H9 (cell line): ENCODE data around the gene PARD6G. TPM values are rescaled to one million over a fixed set of nuclear protein-coding genes. Genes with fewer than 3 reads are reported as not detected.

Experiments used
- DNase-seq: peaks from one replicate; pipeline ENCODE4 v3.0.0-alpha.2; 2017
- H2AFZ ChIP-seq: one replicate; pipeline ENCODE4 v1.6.1; 2013; ENCODE audit warnings: mild to moderate bottlenecking, low read length, control low read depth, moderate library complexity
- H2AK5ac ChIP-seq: 2 replicates; pipeline ENCODE4 v1.6.1; 2013; ENCODE audit warnings: low read length, control low read depth, mixed read lengths; ENCODE audit not compliant: insufficient read length
- H2BK120ac ChIP-seq: one replicate; pipeline ENCODE4 v1.6.1; 2013; ENCODE audit warnings: low read depth, mild to moderate bottlenecking, low read length, control low read depth, inconsistent platforms; ENCODE audit not compliant: poor library complexity, severe bottlenecking
- H2BK12ac ChIP-seq: 2 replicates; pipeline ENCODE4 v1.6.1; 2013; ENCODE audit warnings: low read length, control low read depth, mixed read lengths, low read depth; ENCODE audit not compliant: insufficient read length
- H2BK15ac ChIP-seq: 2 replicates; pipeline ENCODE4 v1.6.1; 2013; ENCODE audit warnings: low read depth, low read length, control low read depth
- H2BK20ac ChIP-seq: one replicate; pipeline ENCODE4 v1.6.1; 2013; ENCODE audit warnings: low read depth, mild to moderate bottlenecking, low read length, control low read depth, inconsistent platforms; ENCODE audit not compliant: poor library complexity, severe bottlenecking
- H2BK5ac ChIP-seq: 2 replicates; pipeline ENCODE4 v1.6.1; 2013; ENCODE audit warnings: low read length, control low read depth, mixed read lengths; ENCODE audit not compliant: insufficient read length
- H3K14ac ChIP-seq: 2 replicates; pipeline ENCODE4 v1.6.1; 2013; ENCODE audit warnings: low read length, control low read depth; ENCODE audit not compliant: insufficient read depth
- H3K18ac ChIP-seq: 2 replicates; pipeline ENCODE4 v1.6.1; 2013; ENCODE audit warnings: low read depth, mild to moderate bottlenecking, mixed read lengths, low read length, control low read depth; ENCODE audit not compliant: insufficient read length
- H3K23ac ChIP-seq: 2 replicates; pipeline ENCODE4 v1.6.1; 2013; ENCODE audit warnings: low read length, control low read depth, mixed read lengths, low read depth; ENCODE audit not compliant: insufficient read length
- H3K23me2 ChIP-seq: 2 replicates; pipeline ENCODE4 v1.6.1; 2013; ENCODE audit warnings: low read depth, mild to moderate bottlenecking, mixed read lengths, low read length, control low read depth; ENCODE audit not compliant: insufficient read length, poor library complexity, severe bottlenecking
- H3K27ac ChIP-seq: 2 replicates; pipeline ENCODE4 v1.5.1; 2013; ENCODE audit warnings: low read length, control low read depth, mixed read lengths, low read depth; ENCODE audit not compliant: insufficient read length
- H3K27me3 ChIP-seq: 2 replicates; pipeline ENCODE4 v1.6.1; 2013; ENCODE audit warnings: low read length, control low read depth, inconsistent platforms; ENCODE audit not compliant: insufficient read depth
- H3K4ac ChIP-seq: 2 replicates; pipeline ENCODE4 v1.6.1; 2013; ENCODE audit warnings: low read depth, mild to moderate bottlenecking, control low read depth, inconsistent platforms, low read length, moderate library complexity
- H3K4me1 ChIP-seq: 2 replicates; pipeline ENCODE4 v1.6.1; 2013; ENCODE audit warnings: low read length, control low read depth, inconsistent platforms; ENCODE audit not compliant: insufficient read depth
- H3K4me2 ChIP-seq: 2 replicates; pipeline ENCODE4 v1.6.1; 2013; ENCODE audit warnings: low read length, control low read depth, mixed read lengths; ENCODE audit not compliant: insufficient read length, insufficient read depth
- H3K56ac ChIP-seq: 2 replicates; pipeline ENCODE4 v1.6.1; 2013; ENCODE audit warnings: low read depth, mild to moderate bottlenecking, mixed read lengths, low read length, control low read depth; ENCODE audit not compliant: insufficient read length
- H3K79me1 ChIP-seq: 2 replicates; pipeline ENCODE4 v1.6.1; 2013; ENCODE audit warnings: low read depth, mild to moderate bottlenecking, moderate library complexity, low read length, control low read depth, inconsistent platforms; ENCODE audit not compliant: insufficient read depth, poor library complexity, severe bottlenecking
- H3K79me2 ChIP-seq: 2 replicates; pipeline ENCODE4 v1.6.1; 2013; ENCODE audit warnings: low read length, control low read depth, inconsistent platforms; ENCODE audit not compliant: insufficient read depth
- H3K9ac ChIP-seq: 2 replicates; pipeline ENCODE4 v1.6.1; 2013; ENCODE audit warnings: low read length, control low read depth, mixed read lengths; ENCODE audit not compliant: insufficient read length; ENCODE audit errors: extremely low read depth
- H3K9me3 ChIP-seq: one replicate; pipeline ENCODE4 v1.6.1; 2013; ENCODE audit warnings: low read depth, low read length, inconsistent platforms; ENCODE audit not compliant: control insufficient read depth
- H3T11ph ChIP-seq: one replicate; pipeline ENCODE4 v1.6.1; 2013; ENCODE audit warnings: mild to moderate bottlenecking, low read length, control low read depth, inconsistent platforms
- H4K20me1 ChIP-seq: one replicate; pipeline ENCODE4 v1.6.1; 2013; ENCODE audit not compliant: control insufficient read depth, insufficient read length, insufficient read depth
- H4K5ac ChIP-seq: 2 replicates; pipeline ENCODE4 v1.6.1; 2013; ENCODE audit warnings: low read depth, mild to moderate bottlenecking, mixed read lengths, low read length, control low read depth; ENCODE audit not compliant: insufficient read length
- H4K8ac ChIP-seq: replicated peaks from 2 replicates; pipeline ENCODE4 v1.6.1; 2013; ENCODE audit warnings: low read length, control low read depth, mixed read lengths, low read depth; ENCODE audit not compliant: insufficient read length
- H4K91ac ChIP-seq: 2 replicates; pipeline ENCODE4 v1.6.1; 2013; ENCODE audit warnings: low read depth, mild to moderate bottlenecking, moderate library complexity, mixed read lengths, low read length, control low read depth; ENCODE audit not compliant: insufficient read length
- H3K27ac Mint-ChIP-seq, 3 experiments: 2 replicates in 2 of 3; 3 replicates in 1 of 3; pipeline ENCODE4 v1.8.0; 2020 to 2021; ENCODE audit warnings: mixed read lengths in 3 of 3, mild to moderate bottlenecking in 1 of 3, moderate library complexity in 1 of 3
- H3K27me3 Mint-ChIP-seq: 2 replicates; pipeline ENCODE4 v1.8.0; 2021; ENCODE audit warnings: low read depth, mild to moderate bottlenecking, moderate library complexity, mixed read lengths
- H3K36me3 Mint-ChIP-seq, 3 experiments: 2 replicates in 2 of 3; 3 replicates in 1 of 3; pipeline ENCODE4 v1.8.0; 2020 to 2021; ENCODE audit warnings: low read depth in 3 of 3, mixed read lengths in 3 of 3; ENCODE audit not compliant: insufficient read depth in 1 of 3
- H3K4me1 Mint-ChIP-seq, 2 experiments: 2 replicates each; pipeline ENCODE4 v1.8.0; 2020; ENCODE audit warnings: mixed read lengths in 2 of 2
- H3K4me3 Mint-ChIP-seq, 2 experiments: 2 replicates in 1 of 2; 3 replicates in 1 of 2; pipeline ENCODE4 v1.8.0; 2020 to 2021; ENCODE audit warnings: mild to moderate bottlenecking in 2 of 2, mixed read lengths in 2 of 2, moderate library complexity in 1 of 2
- H3K9me3 Mint-ChIP-seq, 2 experiments: 2 replicates in 1 of 2; 3 replicates in 1 of 2; pipeline ENCODE4 v1.8.0; 2020; ENCODE audit warnings: mild to moderate bottlenecking in 2 of 2, mixed read lengths in 2 of 2, moderate library complexity in 1 of 2
- WGBS: extraction: QIAGEN DNeasy Blood & Tissue Kit; methylation state at CpG from one replicate; pipeline ENCODE4 v1.1.7; 2013; ENCODE audit warnings: missing lambda C conversion rate, low lambda C conversion rate, mixed read lengths; ENCODE audit not compliant: insufficient read length; ENCODE audit errors: extremely low coverage; 5-methylcytosine and 5-hydroxymethylcytosine counted together
- total RNA-seq: library from RNA; stranded (reverse); gene quantifications from 2 replicates; pipeline ENCODE4 v1.2.1, GENCODE V29; 2021
- TF ChIP-seq, protein P1 (sequence below): fragments of 200-600 bp; sonication (generic); conservative IDR thresholded peaks from 3 replicates; pipeline ENCODE4 v1.8.0; 2021; ENCODE audit warnings: antibody characterized with exemption, mild to moderate bottlenecking

The PARD6G gene
- total RNA-seq, 1 experiment from 2014 or later = 11.2 TPM

DNA sequence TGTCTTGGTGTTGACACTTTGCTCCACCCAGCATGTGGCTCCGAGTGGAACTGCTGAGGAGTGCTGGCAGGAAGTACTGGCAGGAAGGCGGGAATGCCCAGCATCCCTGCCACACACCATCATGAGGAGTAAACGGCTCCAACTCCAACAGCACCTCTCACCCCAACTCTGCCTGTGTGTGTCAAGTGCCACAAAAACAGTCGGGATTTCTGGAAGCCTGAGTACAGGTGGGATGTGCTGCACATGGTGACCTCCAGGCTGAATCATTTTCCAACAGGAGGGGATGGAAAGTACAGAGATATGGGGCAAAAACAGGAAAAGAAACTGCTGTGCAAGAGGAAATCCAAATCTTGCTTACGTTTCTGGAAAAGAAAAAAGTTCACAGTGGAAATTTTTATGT, 53.6 kb downstream of the PARD6G start:
- Mint-ChIP-seq H3K4me1 (peaks cover 24 to 28% of the 10 kb centered on the region in 2 experiments), H3K4me3 (no peak overlapping the region), H3K36me3 (no peaks in the 10 kb centered on the region), H3K27ac (no peak overlapping the region), H3K27me3 (0 out of 2 replicates have a peak, but pooled peaks cover 3% of the 10 kb centered on the region), H3K9me3 (no peaks in the 10 kb centered on the region)
- H3K18ac ChIP-seq = no peak overlapping the region
- H3K4me2 ChIP-seq = no peak overlapping the region
- peaks cover 9% of the 10 kb centered on the region for H3K4me1 ChIP-seq
- no peak overlapping the region for H2BK5ac ChIP-seq
- no peaks in the 10 kb centered on the region for H3K79me1 ChIP-seq
- no peak overlapping the region for H2BK12ac ChIP-seq
- H3K56ac ChIP-seq = no peak overlapping the region
- no peak overlapping the region for H3K23ac ChIP-seq
- H4K91ac ChIP-seq = no peak overlapping the region
- no peak overlapping the region for H2BK15ac ChIP-seq
- no peak overlapping the region for H2AK5ac ChIP-seq
- H4K20me1 ChIP-seq = no peaks in the 10 kb centered on the region
- H3K9ac ChIP-seq = no peak overlapping the region
- no peaks in the 10 kb centered on the region for H3K79me2 ChIP-seq
- H3K27me3 ChIP-seq = no peaks in the 10 kb centered on the region
- WGBS = no CpG with 5 or more reads among the region's 5 CpGs
- H3K23me2 ChIP-seq = no peaks in the 10 kb centered on the region
- no peak for DNase-seq
- H3K9me3 ChIP-seq = no peaks in the 10 kb centered on the region
- H3K27ac ChIP-seq = no peak overlapping the region
- H3K14ac ChIP-seq = no peak overlapping the region
- no peak overlapping the region for H2BK120ac ChIP-seq
- no peak overlapping the region for H4K5ac ChIP-seq
- no peak overlapping the region for H2BK20ac ChIP-seq
- H4K8ac ChIP-seq = no peak overlapping the region
- H3K4ac ChIP-seq = no peak overlapping the region
- H2AFZ ChIP-seq = no peak overlapping the region
- TF ChIP-seq, protein P1, sequence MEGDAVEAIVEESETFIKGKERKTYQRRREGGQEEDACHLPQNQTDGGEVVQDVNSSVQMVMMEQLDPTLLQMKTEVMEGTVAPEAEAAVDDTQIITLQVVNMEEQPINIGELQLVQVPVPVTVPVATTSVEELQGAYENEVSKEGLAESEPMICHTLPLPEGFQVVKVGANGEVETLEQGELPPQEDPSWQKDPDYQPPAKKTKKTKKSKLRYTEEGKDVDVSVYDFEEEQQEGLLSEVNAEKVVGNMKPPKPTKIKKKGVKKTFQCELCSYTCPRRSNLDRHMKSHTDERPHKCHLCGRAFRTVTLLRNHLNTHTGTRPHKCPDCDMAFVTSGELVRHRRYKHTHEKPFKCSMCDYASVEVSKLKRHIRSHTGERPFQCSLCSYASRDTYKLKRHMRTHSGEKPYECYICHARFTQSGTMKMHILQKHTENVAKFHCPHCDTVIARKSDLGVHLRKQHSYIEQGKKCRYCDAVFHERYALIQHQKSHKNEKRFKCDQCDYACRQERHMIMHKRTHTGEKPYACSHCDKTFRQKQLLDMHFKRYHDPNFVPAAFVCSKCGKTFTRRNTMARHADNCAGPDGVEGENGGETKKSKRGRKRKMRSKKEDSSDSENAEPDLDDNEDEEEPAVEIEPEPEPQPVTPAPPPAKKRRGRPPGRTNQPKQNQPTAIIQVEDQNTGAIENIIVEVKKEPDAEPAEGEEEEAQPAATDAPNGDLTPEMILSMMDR = no peak
- H3T11ph ChIP-seq = no peak overlapping the region
